Parietal lobe (tissue), 2 donors: ENCODE data around the gene OR6K6. TPM values are rescaled to one million over a fixed set of nuclear protein-coding genes. Genes with fewer than 3 reads are reported as not detected.

Experiments used
- small RNA-seq: library from RNA; depleted of rRNA; stranded (forward); fragments of <200 nt; gene quantifications from one replicate; pipeline ENCODE3, GENCODE V24; 2014; ENCODE audit warnings: low replicate concordance
- total RNA-seq: library from RNA; depleted of rRNA; stranded (reverse); fragments of >200 nt; gene quantifications from one replicate; pipeline ENCODE4 v1.2.3, GENCODE V29; 2014

Gene OR6K6, protein sequence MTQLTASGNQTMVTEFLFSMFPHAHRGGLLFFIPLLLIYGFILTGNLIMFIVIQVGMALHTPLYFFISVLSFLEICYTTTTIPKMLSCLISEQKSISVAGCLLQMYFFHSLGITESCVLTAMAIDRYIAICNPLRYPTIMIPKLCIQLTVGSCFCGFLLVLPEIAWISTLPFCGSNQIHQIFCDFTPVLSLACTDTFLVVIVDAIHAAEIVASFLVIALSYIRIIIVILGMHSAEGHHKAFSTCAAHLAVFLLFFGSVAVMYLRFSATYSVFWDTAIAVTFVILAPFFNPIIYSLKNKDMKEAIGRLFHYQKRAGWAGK
- not detected for total RNA-seq

DNA sequence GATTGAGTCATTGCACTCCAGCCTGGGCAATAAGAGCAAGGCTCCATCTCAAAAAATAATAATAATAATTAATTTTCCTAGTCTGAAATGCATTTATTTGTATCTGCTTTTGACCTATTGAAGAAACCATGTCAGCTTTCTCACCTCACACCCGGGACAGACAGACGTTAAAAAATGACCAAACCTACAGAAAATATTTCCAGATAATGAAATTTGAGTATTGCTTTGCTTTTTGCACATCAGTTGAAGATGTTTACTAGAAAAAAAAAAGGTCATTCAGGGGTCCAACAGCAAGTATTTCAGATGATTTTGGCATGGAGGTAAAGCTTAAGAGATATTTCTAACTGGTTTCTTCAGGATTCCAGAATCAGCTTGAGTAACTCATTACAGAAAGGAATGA lies at the start of gene OR6K6:
Gene OR6K6 (plus strand): TSS at position 301 of the 400 bp plus-strand sequence. CDS start 168 bp downstream, outside the sequence.

DNA sequence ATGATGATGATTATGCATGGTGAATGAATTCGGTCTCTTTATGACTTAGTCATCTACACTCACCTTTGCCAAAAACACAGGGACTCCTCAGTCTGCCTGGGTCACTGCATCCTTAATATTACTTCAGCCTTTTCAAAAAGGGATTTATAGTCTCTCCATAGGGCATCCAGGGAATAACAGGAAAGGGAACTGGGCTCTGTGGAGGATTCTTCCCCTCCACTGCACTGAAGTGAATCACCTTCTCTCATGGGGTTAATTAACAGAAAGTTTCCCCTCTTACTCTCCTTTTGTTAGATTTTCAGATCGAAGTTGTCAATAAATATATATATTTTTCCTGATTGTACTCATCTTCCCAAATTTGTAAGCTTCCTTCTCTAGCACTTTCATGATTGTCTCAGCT lies 33.9 kb upstream of the OR6K6 start, which contains the start of gene OR6K3:
Gene OR6K3 (minus strand): TSS at position 101 of the 400 bp plus-strand sequence. CDS start 2,605 bp downstream, outside the sequence.

DNA sequence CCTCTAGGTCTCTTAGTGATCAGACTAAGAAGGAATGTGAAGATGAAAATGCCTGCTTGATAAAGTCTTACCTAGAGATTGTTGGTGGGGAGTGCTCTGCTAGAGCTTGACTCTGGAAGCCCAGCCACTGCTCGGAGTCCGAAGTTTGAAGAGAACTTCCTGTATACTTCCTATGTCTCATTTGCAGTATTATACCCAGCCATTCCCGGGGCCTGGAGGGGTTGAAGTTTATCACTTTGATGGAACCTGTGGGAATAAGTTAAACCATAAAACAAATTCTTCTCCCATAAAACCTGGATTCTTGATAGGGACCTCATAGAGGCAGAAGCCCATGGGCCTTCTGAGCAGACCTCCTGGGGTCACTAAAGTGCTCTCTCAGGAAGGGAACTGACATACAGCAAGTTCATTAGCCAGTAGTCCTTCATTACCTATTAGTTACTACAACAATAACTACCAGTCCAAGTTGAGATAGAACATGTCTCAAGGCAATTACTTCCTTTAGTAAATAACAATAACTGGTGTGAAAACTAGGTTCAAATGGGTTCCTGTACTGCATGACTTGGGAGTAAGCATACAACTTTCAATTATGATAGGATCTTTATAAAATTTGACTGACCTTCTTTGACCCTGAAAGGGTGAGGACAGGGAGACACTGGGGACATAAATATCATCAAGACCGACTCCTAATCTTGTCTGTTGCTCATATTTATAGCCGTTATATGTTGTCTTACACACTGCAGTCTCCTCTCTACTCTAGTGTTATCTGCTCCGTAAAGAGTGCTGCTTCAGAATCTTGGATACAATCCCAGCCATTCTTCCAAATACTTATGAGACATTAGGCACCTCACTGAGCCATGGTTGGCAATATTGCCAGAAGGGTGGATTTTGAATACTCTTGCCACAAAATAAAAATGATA lies 17.7 kb downstream of the OR6K6 start, which contains the start of gene OR6N1:
Gene OR6N1 (minus strand): TSS at position 246 of the 917 bp plus-strand sequence. CDS start 5,513 bp downstream, outside the sequence.

DNA sequence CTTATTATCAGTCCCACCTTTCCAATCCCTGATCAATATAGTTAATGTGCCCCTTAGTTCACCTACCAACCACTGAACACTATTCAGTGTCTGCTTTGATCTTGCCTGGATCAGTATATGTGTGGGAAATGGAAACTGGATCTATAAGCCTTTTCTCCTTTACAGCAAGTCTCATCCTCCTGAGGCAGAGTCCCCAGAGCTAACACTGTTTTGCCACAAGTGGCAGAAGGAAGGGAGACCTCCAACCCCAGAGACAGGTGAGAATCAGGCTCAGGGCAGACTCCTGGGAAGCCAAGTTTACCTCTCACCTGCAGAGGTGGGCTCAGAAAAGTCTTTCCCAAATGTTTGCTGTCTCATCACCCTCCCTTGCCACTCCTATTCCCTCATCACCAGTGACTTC lies 26.6 kb downstream of the OR6K6 start, which contains the start of gene OR6N2:
Gene OR6N2 (minus strand): TSS at position 101 of the 400 bp plus-strand sequence. CDS start 3,569 bp downstream, outside the sequence.

Small RNA genes lying within 50 kb of the gene (small RNA-seq; reads per million reads assigned to genes)
- gene OR2AQ1P, result not detected

Other genes with a start within 250 kb of the OR6K6 start
- not detected for gene OR6Y1, start 200.3 kb upstream of the OR6K6 start, total RNA-seq
- gene OR6P1, start 184.1 kb upstream of the OR6K6 start, total RNA-seq, result not detected
- gene OR10X1, start 174.8 kb upstream of the OR6K6 start, total RNA-seq, result not detected
- not detected for gene OR10Z1, start 149.5 kb upstream of the OR6K6 start, total RNA-seq
- gene SPTA1, start 68.0 kb upstream of the OR6K6 start, total RNA-seq, result 1.3 TPM
- gene OR6K2, start 54.1 kb upstream of the OR6K6 start, total RNA-seq, result not detected
- gene OR6K3, start 34.0 kb upstream of the OR6K6 start, total RNA-seq, result not detected
- gene OR6N1, start 17.5 kb downstream of the OR6K6 start, total RNA-seq, result not detected
- not detected for gene OR6N2, start 26.5 kb downstream of the OR6K6 start, total RNA-seq
- gene MNDA, start 76.6 kb downstream of the OR6K6 start, total RNA-seq, result 1.3 TPM
- not detected for gene PYHIN1, start 176.8 kb downstream of the OR6K6 start, total RNA-seq